Lower lobe of right lung (tissue), 2 donors: ENCODE data around the gene SFPQ. TPM values are rescaled to one million over a fixed set of nuclear protein-coding genes. Genes with fewer than 3 reads are reported as not detected.

Source experiments
- ATAC-seq, 2 donors: fragments of 200-7000 bp; cut with Tn5 transposase; one replicate each; pipeline ENCODE4 v1.9.1; 2020 to 2022; ENCODE audit warnings: mild to moderate bottlenecking in 2 of 2, moderate library complexity in 2 of 2
- DNase-seq: peaks from one replicate; pipeline ENCODE4 v3.0.0-alpha.2; 2020
- H3K27ac ChIP-seq: fragments of 200-600 bp; one replicate; pipeline ENCODE4 v1.8.0; 2022
- H3K27me3 ChIP-seq: fragments of 200-600 bp; one replicate; pipeline ENCODE4 v1.8.0; 2022; ENCODE audit warnings: low read depth
- H3K36me3 ChIP-seq: fragments of 200-600 bp; one replicate; pipeline ENCODE4 v1.8.0; 2022; ENCODE audit warnings: mild to moderate bottlenecking
- H3K4me1 ChIP-seq: fragments of 200-600 bp; one replicate; pipeline ENCODE4 v1.8.0; 2022
- H3K4me3 ChIP-seq: fragments of 200-600 bp; one replicate; pipeline ENCODE4 v1.8.0; 2022; ENCODE audit warnings: mild to moderate bottlenecking
- H3K9me3 ChIP-seq: fragments of 200-600 bp; one replicate; pipeline ENCODE4 v1.8.0; 2022
- CTCF ChIP-seq: fragments of 200-600 bp; IDR thresholded peaks from one replicate; pipeline ENCODE4 v1.8.0; 2022; ENCODE audit warnings: antibody characterized with exemption, mild to moderate bottlenecking
- intact Hi-C: fragments of 100-400 bp; cut with DNase I; formaldehyde crosslinking; loops from one replicate; pipeline ENCODE4 v1.11.0; 2022
- total RNA-seq: library from RNA; stranded (reverse); fragmentation: NEBNext Ultra II Directional; extraction: Animal tissue kit (Norgen Biotek cat#: 25700); gene quantifications from one replicate; pipeline ENCODE4 v1.2.1, GENCODE V29; 2021
- donor health status: DM: no; HTN: yes; CAD: no; lungs with severe emphysema.

Gene SFPQ
- total RNA-seq, 1 donor from 2014 or later = 182 TPM

GRCh38 chr1:35136780-35137179, 56.2 kb downstream of the SFPQ start:
- ATAC-seq (no peak), DNase-seq (no peak)
- Histone ChIP-seq H3K27ac (no peak overlapping the region), H3K27me3 (no peaks in the 10 kb centered on the region), H3K4me3 (no peak overlapping the region), H3K4me1 (no peaks in the 10 kb centered on the region), H3K9me3 (no peaks in the 10 kb centered on the region), H3K36me3 (no peaks in the 10 kb centered on the region)
- intact Hi-C loops = no loop called here
- TF ChIP-seq CTCF = no peak

Other genes starting within 250 kb of the SFPQ start
- 47.8 TPM for gene TMEM35B, start 207.8 kb downstream of the SFPQ start, total RNA-seq
- 24.8 TPM for gene ZMYM6, start 161.2 kb downstream of the SFPQ start, total RNA-seq
- 12.6 TPM for gene ZMYM1, start 113.8 kb downstream of the SFPQ start, total RNA-seq
- gene ZMYM4, start 75.6 kb upstream of the SFPQ start, total RNA-seq = 48.4 TPM